HG02981 (cell line): ENCODE data around the gene CDK9.
"Not testable (repeated sequence)": the region's sequence is repeated elsewhere in the genome, so short reads cannot be mapped to it uniquely, and the experiment has no call there.

Experiments used
- ATAC-seq: cut with Tn5 transposase; IDR thresholded peaks from one replicate; pipeline ENCODE4 v1.9.1; 2021; ENCODE audit warnings: mild to moderate bottlenecking, moderate library complexity; ENCODE audit not compliant: unreplicated experiment

CDK9 gene

DNA sequence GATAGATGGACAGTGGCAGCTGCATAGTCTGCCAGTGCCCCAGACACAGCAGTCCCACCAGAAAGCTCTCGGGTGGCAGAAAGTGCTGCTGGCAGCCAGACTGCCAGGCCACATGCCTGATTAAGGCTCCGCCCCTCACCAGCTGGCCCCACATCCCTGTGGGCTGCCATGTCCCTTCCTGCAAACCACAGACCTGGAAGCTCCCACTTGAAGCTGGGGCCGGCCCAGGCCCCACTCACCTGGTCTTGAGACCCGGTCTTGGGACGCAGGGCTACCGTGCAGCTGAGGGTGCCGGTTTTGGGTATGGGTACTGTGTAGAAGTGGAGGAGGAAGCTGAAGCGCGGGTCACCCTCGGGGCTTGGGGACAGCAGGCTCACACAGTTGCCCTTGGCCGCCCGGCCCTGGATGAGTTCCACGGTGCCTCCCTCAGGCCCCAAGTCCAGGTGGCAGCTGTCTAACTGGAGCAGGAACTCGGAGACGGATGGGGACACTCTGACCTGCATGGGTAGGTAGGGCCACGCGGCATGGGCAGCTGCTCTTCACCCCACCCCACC is 32.1 kb downstream of the CDK9 start:
- ATAC-seq: no peak

DNA sequence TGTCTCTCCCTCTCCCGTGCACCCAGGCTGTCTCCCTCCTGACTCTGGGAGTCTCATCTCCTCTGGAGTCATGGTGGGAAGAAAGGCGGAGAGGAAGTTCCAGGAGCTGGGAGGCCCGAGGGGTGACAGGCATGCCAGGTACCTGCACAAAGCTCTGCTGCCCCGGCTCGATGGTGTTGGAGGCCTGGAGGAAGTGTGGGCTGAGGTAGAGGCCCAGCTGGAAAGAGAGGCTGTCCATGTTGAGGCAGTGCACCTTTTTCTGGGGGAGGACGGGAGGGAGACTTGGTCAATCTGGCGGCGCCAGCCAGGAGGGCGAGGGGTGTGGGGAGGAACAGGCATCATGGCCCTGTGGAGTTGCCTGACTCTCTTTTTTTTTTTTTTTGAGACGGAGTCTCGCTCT is 32.7 kb downstream of the CDK9 start:
- no peak for ATAC-seq

DNA sequence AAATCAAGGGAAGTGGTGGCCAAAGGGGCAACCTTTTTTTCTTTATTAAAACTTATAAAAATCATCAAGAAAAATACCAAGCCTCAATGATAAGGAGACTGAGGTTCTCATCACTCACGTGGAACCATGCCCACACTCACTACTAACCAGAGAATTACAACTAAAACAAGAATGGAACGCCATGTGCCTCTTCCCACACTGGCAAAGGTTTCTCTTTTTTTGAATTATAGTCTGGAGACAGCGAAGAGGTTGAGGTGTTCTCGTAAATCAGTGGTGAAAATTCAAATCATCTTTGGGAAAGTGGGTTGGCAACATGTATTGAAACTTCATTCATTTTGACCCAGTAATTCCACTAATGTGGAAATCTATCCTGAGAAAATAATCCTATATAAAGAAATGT is 36.3 kb downstream of the CDK9 start:
- no peak for ATAC-seq

DNA sequence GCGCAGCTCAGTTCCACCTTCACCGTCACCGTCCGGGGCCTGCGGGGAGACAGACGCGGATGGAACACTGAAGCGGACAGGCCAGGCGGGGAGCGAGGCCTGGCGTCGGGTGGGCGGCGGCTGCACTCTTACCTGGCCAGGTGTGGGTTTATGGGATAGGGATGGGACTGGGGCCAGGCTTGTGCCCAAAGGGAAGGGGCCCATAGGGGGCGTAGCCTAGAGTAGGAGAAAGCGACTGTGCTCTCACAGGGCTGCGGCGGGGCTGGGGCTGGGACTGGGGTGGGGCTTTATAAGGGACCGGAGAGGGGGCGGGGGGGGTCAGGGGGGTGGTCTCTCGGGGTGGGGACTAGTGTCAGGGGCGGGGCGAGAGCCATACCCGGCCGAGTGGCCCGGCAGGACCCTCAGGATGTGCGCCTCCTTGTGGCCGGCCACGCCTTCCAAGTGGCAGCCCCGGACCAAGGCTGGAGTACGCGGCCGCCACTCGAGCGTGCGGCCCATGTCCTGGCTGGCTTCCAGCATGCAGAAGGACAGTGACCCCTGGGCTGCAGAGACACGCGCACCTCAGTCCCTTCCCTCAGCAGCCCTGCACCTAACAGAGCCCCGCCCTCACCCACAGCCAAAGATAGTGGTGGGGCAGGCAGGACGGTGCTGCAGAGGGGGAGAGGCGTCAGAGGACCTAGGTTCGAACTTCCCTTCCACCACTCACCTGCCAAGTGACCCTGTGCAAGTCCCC is 39.7 kb downstream of the CDK9 start:
- ATAC-seq: no peak

GRCh38 chr9:127826253-127826913 is 40.5 kb downstream of the CDK9 start:
- ATAC-seq: no peak

GRCh38 chr9:127828262-127829031 is 42.6 kb downstream of the CDK9 start:
- ATAC-seq: no peak

DNA sequence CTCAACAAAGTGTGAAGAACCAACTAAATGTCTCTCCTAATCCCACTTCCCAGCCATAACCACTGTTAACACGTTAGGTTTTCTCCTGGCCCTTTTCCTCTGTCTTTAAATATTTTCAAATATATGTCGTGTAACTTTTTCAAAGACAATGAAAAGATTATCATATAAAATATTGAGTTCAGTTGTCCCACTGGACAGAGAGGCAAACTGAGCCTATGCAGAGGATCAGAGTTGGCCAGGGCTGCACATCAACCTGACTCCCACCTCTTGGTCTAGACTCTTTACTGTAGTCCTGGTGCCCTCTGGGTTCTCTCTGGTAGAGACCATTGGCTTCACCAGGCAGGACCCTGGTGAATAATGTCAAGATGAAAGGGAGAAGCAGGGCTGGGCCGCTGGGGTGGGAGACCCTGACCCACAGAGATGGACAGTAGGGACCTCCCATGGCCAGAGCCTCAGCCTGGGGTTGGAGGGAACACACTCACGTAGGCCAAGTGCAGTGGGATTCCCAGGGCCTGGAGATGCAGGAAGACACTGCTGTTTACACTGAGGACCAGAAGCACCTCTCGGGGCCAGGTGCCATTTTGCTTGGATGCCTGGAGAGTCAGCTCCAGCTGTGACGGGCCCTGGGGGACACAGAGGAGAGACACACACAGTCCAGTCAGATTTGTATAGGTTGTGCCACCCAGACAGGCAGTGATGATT is 43.5 kb downstream of the CDK9 start:
- no peak for ATAC-seq

DNA sequence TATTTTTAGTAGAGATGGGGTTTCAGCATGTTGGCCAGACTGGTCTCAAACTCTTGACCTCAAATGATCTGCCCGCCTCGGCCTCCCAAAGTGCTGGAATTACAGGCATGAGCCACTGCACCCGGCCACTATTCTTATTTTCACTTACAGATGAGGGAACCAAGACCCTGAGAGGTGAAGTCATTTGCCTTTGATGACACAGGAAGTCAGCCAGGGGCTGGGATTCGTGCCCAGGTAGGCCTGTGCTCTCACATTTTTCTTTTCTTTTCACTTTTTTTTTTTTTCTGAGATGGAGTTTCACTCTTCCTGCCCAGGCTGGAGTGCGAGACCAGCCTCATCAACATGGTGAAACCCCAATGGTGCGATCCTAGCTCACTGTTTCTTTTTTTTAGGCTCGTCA is 46.4 kb downstream of the CDK9 start:
- ATAC-seq: no peak

DNA sequence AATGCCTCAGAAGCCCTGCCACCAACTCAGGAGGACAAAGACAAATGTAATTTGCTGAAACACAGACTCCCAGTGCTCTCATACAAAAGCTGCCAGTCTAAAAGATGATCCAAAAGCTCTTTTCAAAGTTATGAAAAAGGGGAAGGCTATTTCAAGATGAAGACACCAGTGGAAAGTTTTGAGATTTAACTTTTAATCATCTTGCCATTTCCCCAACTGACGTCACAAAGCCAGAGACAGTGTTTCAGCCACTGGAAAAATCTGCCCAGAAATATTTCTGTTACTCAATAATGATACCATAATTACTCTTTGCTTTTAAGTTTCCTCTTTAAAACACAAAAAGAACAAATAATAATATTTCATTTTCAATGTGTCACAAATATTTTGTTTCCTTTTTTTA is 47.7 kb downstream of the CDK9 start:
- no peak for ATAC-seq

GRCh38 chr9:127835991-127836516 is 50.2 kb downstream of the CDK9 start:
- ATAC-seq: no peak

DNA sequence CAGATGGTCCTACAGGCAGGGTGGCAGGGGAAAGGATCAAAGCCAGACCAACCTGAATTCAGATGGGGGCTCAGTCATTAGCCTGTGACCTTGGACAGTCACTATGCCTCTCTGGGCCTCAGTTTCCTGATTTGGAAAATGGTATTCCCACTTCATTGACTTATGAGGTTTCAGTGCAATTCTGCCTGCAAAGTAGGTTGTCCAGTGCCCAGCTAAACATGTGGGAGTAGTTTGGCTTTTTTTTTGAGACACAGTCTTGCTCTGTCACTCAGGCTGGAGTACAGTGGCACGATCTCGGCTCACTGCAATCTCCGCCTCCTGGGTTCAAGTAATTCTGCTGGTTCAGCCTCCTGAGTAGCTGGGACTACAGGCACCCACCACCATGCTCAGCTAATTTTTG is 50.7 kb downstream of the CDK9 start:
- not testable (repeated sequence) for ATAC-seq

GRCh38 chr9:127837346-127837745 is 51.5 kb downstream of the CDK9 start:
- ATAC-seq: no peak

- ATAC-seq: no peak
Observed at GRCh38 chr9:127838375-127839078, 52.7 kb downstream of the CDK9 start.
